GM21447 (cell line): Measurements from ENCODE around the gene CD177.
"Not testable (repeated sequence)": the region's sequence is repeated elsewhere in the genome, so short reads cannot be mapped to it uniquely, and the experiment has no call there.

Source experiments
- ATAC-seq: cut with Tn5 transposase; IDR thresholded peaks from one replicate; pipeline ENCODE4 v1.9.1; 2021; ENCODE audit not compliant: unreplicated experiment

CD177 gene

GRCh38 chr19:43380771-43381386 lies 27.4 kb downstream of the CD177 start:
- ATAC-seq: no peak

GRCh38 chr19:43382586-43383216 lies 29.2 kb downstream of the CD177 start:
- not testable (repeated sequence) for ATAC-seq

- not testable (repeated sequence) for ATAC-seq
Observed at GRCh38 chr19:43383254-43383653, 29.8 kb downstream of the CD177 start.

GRCh38 chr19:43383759-43384158 lies 30.3 kb downstream of the CD177 start:
- ATAC-seq: not testable (repeated sequence)

GRCh38 chr19:43390903-43391551 lies 37.5 kb downstream of the CD177 start:
- not testable (repeated sequence) for ATAC-seq

- not testable (repeated sequence) for ATAC-seq
Observed at GRCh38 chr19:43391552-43391935, 38.1 kb downstream of the CD177 start.

- ATAC-seq: not testable (repeated sequence)
Observed at GRCh38 chr19:43393501-43393900, 40.0 kb downstream of the CD177 start.

- ATAC-seq: no peak
Observed at GRCh38 chr19:43395561-43395960, 42.1 kb downstream of the CD177 start.

- no peak for ATAC-seq
Observed at GRCh38 chr19:43406297-43406696, 52.8 kb downstream of the CD177 start.

- no peak for ATAC-seq
Observed at GRCh38 chr19:43407416-43408005, 54.0 kb downstream of the CD177 start.

GRCh38 chr19:43408043-43408442 lies 54.6 kb downstream of the CD177 start:
- ATAC-seq: no peak

- ATAC-seq: no peak
Observed at GRCh38 chr19:43409415-43409814, 55.9 kb downstream of the CD177 start.

- ATAC-seq: no peak
Observed at GRCh38 chr19:43412441-43412840, 59.0 kb downstream of the CD177 start.
